K562 (cell line): ENCODE results near the gene HSPE1. TPM values are rescaled to one million over a fixed set of nuclear protein-coding genes. Genes with fewer than 3 reads are reported as not detected.

Experiments used
- ARID3B ChIP-seq: fragments of 250-450 bp; sonication (Bioruptor Pico); IDR thresholded peaks from 2 replicates; pipeline ENCODE4 v1.4.0; 2020; ENCODE audit warnings: borderline replicate concordance
- E2F3 ChIP-seq: fragments of 250-450 bp; sonication (Bioruptor Pico); IDR thresholded peaks from 2 replicates; pipeline ENCODE4 v1.4.0; 2020; ENCODE audit warnings: mild to moderate bottlenecking
- ESRRB ChIP-seq: fragments of 250-450 bp; sonication (Bioruptor Pico); IDR thresholded peaks from 2 replicates; pipeline ENCODE4 v1.5.0; 2020; ENCODE audit warnings: mild to moderate bottlenecking, moderate library complexity, borderline replicate concordance
- IRF2 ChIP-seq: sonication (generic); formaldehyde crosslinking; IDR thresholded peaks from 2 replicates; pipeline ENCODE4 v1.8.1; 2022; ENCODE audit warnings: mild to moderate bottlenecking, missing genetic modification reagents
- KLF10 ChIP-seq: fragments of 250-450 bp; sonication (Bioruptor Pico); IDR thresholded peaks from 2 replicates; pipeline ENCODE4 v1.6.1; 2021; ENCODE audit warnings: matching md5 sums
- MEIS2 ChIP-seq: fragments of 450-650 bp; IDR thresholded peaks from 2 replicates; pipeline ENCODE4 v1.6.1; 2014; ENCODE audit warnings: mild to moderate bottlenecking; ENCODE audit not compliant: partially characterized antibody
- NFIC ChIP-seq: fragments of 450-650 bp; IDR thresholded peaks from 2 replicates; pipeline ENCODE4 v1.6.1; 2017; ENCODE audit warnings: mild to moderate bottlenecking, inconsistent platforms
- NUFIP1 ChIP-seq: fragments of 450-650 bp; IDR thresholded peaks from 2 replicates; pipeline ENCODE4 v1.6.1; 2018; ENCODE audit not compliant: partially characterized antibody
- PHTF2 ChIP-seq: fragments of 250-450 bp; sonication (Bioruptor Pico); IDR thresholded peaks from 2 replicates; pipeline ENCODE4 v1.5.0; 2021; ENCODE audit warnings: mild to moderate bottlenecking
- RBFOX2 ChIP-seq: fragments of 200-400 bp; formaldehyde crosslinking; IDR thresholded peaks from 2 replicates; pipeline ENCODE4 v1.6.1; 2017; ENCODE audit warnings: low read depth, mild to moderate bottlenecking, low read length, moderate library complexity
- RBM14 ChIP-seq: fragments of 200-400 bp; formaldehyde crosslinking; IDR thresholded peaks from 2 replicates; pipeline ENCODE4 v1.6.1; 2018; ENCODE audit warnings: low read depth, mild to moderate bottlenecking, low read length, moderate library complexity, borderline replicate concordance; ENCODE audit not compliant: insufficient read depth
- RBM15 ChIP-seq: fragments of 200-400 bp; formaldehyde crosslinking; IDR thresholded peaks from 2 replicates; pipeline ENCODE4 v1.6.1; 2018; ENCODE audit warnings: mild to moderate bottlenecking, low read length, moderate library complexity; ENCODE audit not compliant: insufficient read depth
- SPI1 ChIP-seq: IDR thresholded peaks from 2 replicates; pipeline ENCODE4 v1.6.1; 2011; ENCODE audit warnings: low read depth, low read length, control low read depth, borderline replicate concordance
- TCF7L2 ChIP-seq: fragments of 150-350 bp; IDR thresholded peaks from 2 replicates; pipeline ENCODE4 v1.6.1; 2016; ENCODE audit warnings: low read depth, mild to moderate bottlenecking, low read length, moderate library complexity
- TFAM ChIP-seq: fragments of 250-450 bp; sonication (Bioruptor Pico); conservative IDR thresholded peaks from 2 replicates; pipeline ENCODE4 v1.5.0; 2021; ENCODE audit warnings: mild to moderate bottlenecking, moderate library complexity
- THAP12 ChIP-seq: fragments of 250-450 bp; sonication (Bioruptor Pico); IDR thresholded peaks from 2 replicates; pipeline ENCODE4 v1.9.0; 2021; ENCODE audit warnings: mild to moderate bottlenecking, inconsistent platforms
- USF1 ChIP-seq: sonication (generic); formaldehyde crosslinking; IDR thresholded peaks from 2 replicates; pipeline ENCODE4 v1.9.0; 2022; ENCODE audit warnings: mild to moderate bottlenecking, missing genetic modification reagents
- ZNF140 ChIP-seq: fragments of 250-450 bp; sonication (Bioruptor Pico); IDR thresholded peaks from 2 replicates; pipeline ENCODE4 v1.8.0; 2021; ENCODE audit warnings: moderate library complexity, mild to moderate bottlenecking, inconsistent platforms
- ZNF197 ChIP-seq: fragments of 200-800 bp; sonication (Bioruptor generic); IDR thresholded peaks from 2 replicates; pipeline ENCODE4 v1.6.1; 2016; ENCODE audit warnings: low read depth, missing genetic modification characterization, missing compliant biosample characterization
- ZNF511 ChIP-seq: sonication (generic); formaldehyde crosslinking; IDR thresholded peaks from 2 replicates; pipeline ENCODE4 v1.8.0; 2022; ENCODE audit warnings: mild to moderate bottlenecking, missing genetic modification reagents
- polyA plus RNA-seq, 8 experiments: library from polyadenylated mRNA; depleted of rRNA in 4 of 8; stranded (reverse) in 5 of 8; unstranded in 3 of 8; fragments of >200 nt; fragmentation: Nextera tagmentation in 2 of 8; fragmentation: Illumina TruSeq in 1 of 8; extraction: Ambion mirVana in 2 of 8; extraction: Trizol in 1 of 8; gene quantifications; 2 replicates each; pipeline versions ENCODE4 v1.2.1 to v1.2.3, GENCODE V29; 2011 to 2014; ENCODE audit warnings: inconsistent platforms in 1 of 8, missing spikeins in 1 of 8
- total RNA-seq, 7 experiments: library from RNA; depleted of rRNA in 6 of 7; stranded (reverse); fragments of >200 nt in 6 of 7; fragmentation: Illumina TruSeq in 2 of 7; extraction: Trizol in 2 of 7; gene quantifications; 2 replicates each; pipeline versions ENCODE4 v1.2.1 to v1.2.3, GENCODE V29; 2011 to 2021; ENCODE audit warnings: low replicate concordance in 1 of 7
- TF ChIP-seq, protein P1 (sequence below): sonication (generic); formaldehyde crosslinking; IDR thresholded peaks from 2 replicates; pipeline ENCODE4 v1.8.0; 2022; ENCODE audit warnings: mild to moderate bottlenecking, missing genetic modification reagents

Gene HSPE1
- total and polyA plus RNA-seq, 9 of the 15 experiments (the other 6 are each of a cell fraction or from before 2014, with no cell fraction given), result 223 to 1,007 (median 612) TPM

DNA sequence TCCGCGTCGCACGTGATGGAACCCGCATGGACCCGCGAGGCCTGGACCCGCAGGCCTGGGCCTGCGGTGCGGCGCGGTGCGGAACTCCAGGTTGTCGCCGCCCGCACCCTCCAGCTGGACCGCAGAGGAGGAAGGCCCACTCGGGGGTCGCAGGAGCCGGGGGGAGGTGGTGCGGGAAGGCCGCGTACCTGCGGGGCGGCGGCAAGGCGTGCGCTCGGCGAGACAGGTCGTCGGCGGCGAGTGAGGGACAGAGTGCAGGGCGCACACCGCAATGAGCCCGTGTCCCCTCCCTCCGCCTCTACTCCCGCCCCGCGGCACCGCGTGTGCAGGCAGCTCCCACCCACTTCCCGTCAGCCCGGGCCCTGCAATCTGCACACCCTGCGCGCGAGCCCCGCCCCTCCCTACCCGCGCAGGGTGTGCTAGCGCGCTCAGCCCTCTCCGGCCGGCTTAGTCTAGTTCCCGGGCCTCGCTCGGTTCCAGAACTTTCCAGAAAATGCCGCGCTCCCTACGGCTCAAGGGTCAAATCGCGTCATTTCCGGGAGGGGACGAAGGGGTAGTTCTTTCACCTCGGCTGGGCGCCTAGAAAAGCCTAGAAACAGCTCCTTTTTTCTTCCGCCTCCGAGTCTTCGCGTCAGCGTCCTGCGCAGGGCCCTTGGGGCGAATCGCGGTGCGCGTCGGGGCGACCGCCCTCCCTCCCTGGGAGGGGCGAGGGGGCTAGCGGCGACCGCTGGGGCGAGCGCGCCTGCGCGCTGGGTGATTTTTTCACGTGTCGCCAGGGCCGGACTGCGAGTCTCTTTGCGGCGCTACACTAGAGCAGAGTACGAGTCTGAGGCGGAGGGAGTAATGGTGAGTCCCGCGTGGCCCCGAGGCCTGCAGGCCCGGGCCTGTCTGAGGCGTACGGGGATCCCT is at the start of gene HSPE1, which contains the start of gene HSPD1 (continued):
- TF ChIP-seq, protein P1, sequence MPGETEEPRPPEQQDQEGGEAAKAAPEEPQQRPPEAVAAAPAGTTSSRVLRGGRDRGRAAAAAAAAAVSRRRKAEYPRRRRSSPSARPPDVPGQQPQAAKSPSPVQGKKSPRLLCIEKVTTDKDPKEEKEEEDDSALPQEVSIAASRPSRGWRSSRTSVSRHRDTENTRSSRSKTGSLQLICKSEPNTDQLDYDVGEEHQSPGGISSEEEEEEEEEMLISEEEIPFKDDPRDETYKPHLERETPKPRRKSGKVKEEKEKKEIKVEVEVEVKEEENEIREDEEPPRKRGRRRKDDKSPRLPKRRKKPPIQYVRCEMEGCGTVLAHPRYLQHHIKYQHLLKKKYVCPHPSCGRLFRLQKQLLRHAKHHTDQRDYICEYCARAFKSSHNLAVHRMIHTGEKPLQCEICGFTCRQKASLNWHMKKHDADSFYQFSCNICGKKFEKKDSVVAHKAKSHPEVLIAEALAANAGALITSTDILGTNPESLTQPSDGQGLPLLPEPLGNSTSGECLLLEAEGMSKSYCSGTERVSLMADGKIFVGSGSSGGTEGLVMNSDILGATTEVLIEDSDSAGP (CRISPR knock-in tag), result no peak
- TF ChIP-seq RBM15 (no peak), KLF10 (no peak), NFIC (peak; percentile 41; the same call in 1 of the 2 replicates), IRF2 (CRISPR knock-in tag) (no peak), E2F3 (peak; percentile 79), MEIS2 (no peak), ZNF140 (CRISPR knock-in tag) (no peak), USF1 (CRISPR knock-in tag) (peak; percentile 35), TFAM (CRISPR knock-in tag) (no peak), ESRRB (CRISPR knock-in tag) (no peak), RBFOX2 (peak; percentile 89), ZNF511 (CRISPR knock-in tag) (peak; percentile 76; the same call in 1 of the 2 replicates), ZNF197 (no peak), RBM14 (no peak), PHTF2 (CRISPR knock-in tag) (no peak), NUFIP1 (no peak), ARID3B (CRISPR knock-in tag) (no peak), THAP12 (CRISPR knock-in tag) (peak; percentile 74; the same call in 1 of the 2 replicates), SPI1 (peak; percentile 72), TCF7L2 (no peak)
